Effector memory CD8-positive, alpha-beta T cell (primary cell): Measurements from ENCODE around the gene EVX1.

ENCODE experiments used
- ATAC-seq: fragments of 150-1000 bp; cut with Tn5 transposase; replicated peaks from 2 replicates; pipeline ENCODE4 v1.10.0; 2021; ENCODE audit warnings: mild to moderate bottlenecking, moderate library complexity
- DNase-seq, 3 experiments: peaks; one replicate each; pipeline ENCODE4 v3.0.0; 2021
- H3K27ac Mint-ChIP-seq, 2 donors: one replicate each; pipeline ENCODE4 v1.8.0; 2022; ENCODE audit warnings: mild to moderate bottlenecking in 2 of 2, mixed read lengths in 2 of 2, moderate library complexity in 2 of 2
- H3K27me3 Mint-ChIP-seq, 2 donors: one replicate each; pipeline ENCODE4 v1.8.0; 2022; ENCODE audit warnings: mixed read lengths in 2 of 2
- H3K36me3 Mint-ChIP-seq: one replicate; pipeline ENCODE4 v1.8.0; 2022; ENCODE audit warnings: mild to moderate bottlenecking, moderate library complexity, mixed read lengths; ENCODE audit not compliant: insufficient read depth
- H3K4me1 Mint-ChIP-seq, 2 donors: one replicate each; pipeline ENCODE4 v1.8.0; 2022; ENCODE audit warnings: low read depth in 2 of 2, mixed read lengths in 2 of 2
- H3K4me3 Mint-ChIP-seq, 2 donors: one replicate each; pipeline ENCODE4 v1.8.0; 2022; ENCODE audit warnings: mild to moderate bottlenecking in 2 of 2, mixed read lengths in 2 of 2, moderate library complexity in 2 of 2
- H3K9me3 Mint-ChIP-seq, 2 donors: one replicate each; pipeline ENCODE4 v1.8.0; 2022; ENCODE audit warnings: mixed read lengths in 2 of 2

EVX1 gene

GRCh38 chr7:27245798-27246691 is 3.4 kb downstream of the EVX1 start:
- H3K9me3 Mint-ChIP-seq, result no peaks in the 10 kb centered on the region
- no peak overlapping the region for H3K27ac Mint-ChIP-seq
- DNase-seq (no peak), ATAC-seq (no peak)
- H3K4me1 Mint-ChIP-seq, result peaks cover 13 to 24% of the 10 kb centered on the region in 2 donors
- H3K4me3 Mint-ChIP-seq, result peak overlapping the region; percentile 4 to 50
- H3K27me3 Mint-ChIP-seq, result peaks cover 89 to 100% of the 10 kb centered on the region in 2 donors
- H3K36me3 Mint-ChIP-seq, result peaks cover 8% of the 10 kb centered on the region

DNA sequence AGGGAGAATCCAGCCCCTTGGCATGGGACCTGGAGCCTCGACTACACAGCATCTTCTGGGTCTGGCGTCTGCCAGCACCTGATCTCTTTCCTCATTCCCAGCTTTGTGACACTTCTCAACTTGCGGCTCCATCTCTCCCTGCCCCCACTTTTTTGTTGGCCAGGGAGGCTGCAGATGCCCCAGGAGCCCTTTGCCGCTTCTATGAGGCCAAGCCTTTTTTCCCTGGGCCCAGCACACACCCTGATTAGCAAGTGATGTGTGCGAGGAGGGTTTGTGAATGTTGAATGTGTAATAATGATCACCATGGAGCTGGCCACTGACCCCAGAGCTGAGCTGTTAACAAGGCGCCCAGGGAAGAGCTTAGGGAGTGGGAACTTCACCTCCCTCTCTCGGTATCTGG is 4.4 kb downstream of the EVX1 start:
- no peak overlapping the region for H3K27ac Mint-ChIP-seq
- H3K4me1 Mint-ChIP-seq, result peaks cover 13 to 25% of the 10 kb centered on the region in 2 donors

GRCh38 chr7:27247452-27248426 is 5.1 kb downstream of the EVX1 start:
- H3K36me3 Mint-ChIP-seq, result peaks cover 3% of the 10 kb centered on the region
- ATAC-seq, result no peak
- no peak overlapping the region for H3K4me3 Mint-ChIP-seq
- no peak for DNase-seq
- peaks cover 9 to 25% of the 10 kb centered on the region in 2 donors for H3K4me1 Mint-ChIP-seq
- peaks cover 85 to 100% of the 10 kb centered on the region in 2 donors for H3K27me3 Mint-ChIP-seq
- no peak overlapping the region for H3K27ac Mint-ChIP-seq
- no peaks in the 10 kb centered on the region for H3K9me3 Mint-ChIP-seq

More for the DNA sequence above, 4.4 kb downstream of the EVX1 start:
- peaks cover 85 to 100% of the 10 kb centered on the region in 2 donors for H3K27me3 Mint-ChIP-seq
- H3K36me3 Mint-ChIP-seq, result peaks cover 8% of the 10 kb centered on the region
- no peak for DNase-seq
- no peak overlapping the region for H3K4me3 Mint-ChIP-seq
- ATAC-seq, result no peak
- H3K9me3 Mint-ChIP-seq, result no peaks in the 10 kb centered on the region

GRCh38 chr7:27248427-27248806 is 5.8 kb downstream of the EVX1 start:
- no peak for DNase-seq
- no peak for ATAC-seq
- Mint-ChIP-seq H3K27ac (no peak overlapping the region), H3K9me3 (no peaks in the 10 kb centered on the region), H3K27me3 (peaks cover 89 to 100% of the 10 kb centered on the region in 2 donors), H3K36me3 (no peaks in the 10 kb centered on the region), H3K4me3 (no peak overlapping the region), H3K4me1 (peaks cover 8 to 25% of the 10 kb centered on the region in 2 donors)

- no peaks in the 10 kb centered on the region for H3K9me3 Mint-ChIP-seq
- H3K36me3 Mint-ChIP-seq, result no peaks in the 10 kb centered on the region
- H3K27ac Mint-ChIP-seq, result no peak overlapping the region
- no peak for ATAC-seq
- no peak for DNase-seq
- H3K27me3 Mint-ChIP-seq, result peaks cover 89 to 99% of the 10 kb centered on the region in 2 donors
- peaks cover 5 to 22% of the 10 kb centered on the region in 2 donors for H3K4me1 Mint-ChIP-seq
- no peak overlapping the region for H3K4me3 Mint-ChIP-seq
Measured at GRCh38 chr7:27248911-27249723, 6.5 kb downstream of the EVX1 start.

GRCh38 chr7:27249724-27250556 is 7.3 kb downstream of the EVX1 start:
- Mint-ChIP-seq H3K9me3 (no peaks in the 10 kb centered on the region), H3K27me3 (peaks cover 89 to 99% of the 10 kb centered on the region in 2 donors), H3K4me1 (peaks cover 2 to 18% of the 10 kb centered on the region in 2 donors), H3K4me3 (no peak overlapping the region), H3K36me3 (no peaks in the 10 kb centered on the region), H3K27ac (no peak overlapping the region)
- ATAC-seq (no peak), DNase-seq (no peak)

DNA sequence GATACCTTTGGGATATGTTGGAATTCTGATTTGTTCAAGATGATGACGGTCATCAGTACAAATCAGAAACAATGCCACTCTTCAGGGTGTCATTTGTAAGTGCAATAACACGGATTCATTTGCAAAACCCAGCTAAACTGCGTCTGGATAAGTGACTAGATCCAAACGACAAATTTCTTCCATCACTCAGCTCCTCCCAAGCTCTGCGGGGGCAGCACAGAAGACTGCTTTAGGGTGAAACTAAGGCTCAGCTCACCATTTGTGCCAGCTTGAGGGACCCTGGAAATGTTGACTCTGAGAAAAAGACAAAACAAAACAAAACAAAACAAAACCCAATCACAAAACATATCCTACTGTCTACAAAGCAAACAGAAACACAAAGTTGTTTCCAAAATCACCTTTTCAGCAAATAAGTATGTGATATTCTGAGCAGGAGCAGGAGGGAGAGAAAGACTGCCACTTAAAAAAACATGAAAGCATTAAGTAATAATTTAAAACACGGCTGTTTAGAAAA is 8.0 kb downstream of the EVX1 start:
- no peak for ATAC-seq
- no peak overlapping the region for H3K27ac Mint-ChIP-seq
- H3K4me3 Mint-ChIP-seq, result no peak overlapping the region

GRCh38 chr7:27251136-27251651 is 8.6 kb downstream of the EVX1 start:
- Mint-ChIP-seq H3K4me3 (no peak overlapping the region), H3K27ac (no peak overlapping the region), H3K36me3 (no peaks in the 10 kb centered on the region), H3K9me3 (no peaks in the 10 kb centered on the region), H3K4me1 (peaks cover 0 to 17% of the 10 kb centered on the region in 2 donors), H3K27me3 (peaks cover 87 to 94% of the 10 kb centered on the region in 2 donors)
- ATAC-seq, result no peak
- DNase-seq, result no peak

More for the DNA sequence above, 8.0 kb downstream of the EVX1 start:
- H3K4me1 Mint-ChIP-seq, result peaks cover 0 to 17% of the 10 kb centered on the region in 2 donors
- H3K9me3 Mint-ChIP-seq, result no peaks in the 10 kb centered on the region
- peaks cover 88 to 99% of the 10 kb centered on the region in 2 donors for H3K27me3 Mint-ChIP-seq
- DNase-seq, result no peak
- H3K36me3 Mint-ChIP-seq, result no peaks in the 10 kb centered on the region

DNA sequence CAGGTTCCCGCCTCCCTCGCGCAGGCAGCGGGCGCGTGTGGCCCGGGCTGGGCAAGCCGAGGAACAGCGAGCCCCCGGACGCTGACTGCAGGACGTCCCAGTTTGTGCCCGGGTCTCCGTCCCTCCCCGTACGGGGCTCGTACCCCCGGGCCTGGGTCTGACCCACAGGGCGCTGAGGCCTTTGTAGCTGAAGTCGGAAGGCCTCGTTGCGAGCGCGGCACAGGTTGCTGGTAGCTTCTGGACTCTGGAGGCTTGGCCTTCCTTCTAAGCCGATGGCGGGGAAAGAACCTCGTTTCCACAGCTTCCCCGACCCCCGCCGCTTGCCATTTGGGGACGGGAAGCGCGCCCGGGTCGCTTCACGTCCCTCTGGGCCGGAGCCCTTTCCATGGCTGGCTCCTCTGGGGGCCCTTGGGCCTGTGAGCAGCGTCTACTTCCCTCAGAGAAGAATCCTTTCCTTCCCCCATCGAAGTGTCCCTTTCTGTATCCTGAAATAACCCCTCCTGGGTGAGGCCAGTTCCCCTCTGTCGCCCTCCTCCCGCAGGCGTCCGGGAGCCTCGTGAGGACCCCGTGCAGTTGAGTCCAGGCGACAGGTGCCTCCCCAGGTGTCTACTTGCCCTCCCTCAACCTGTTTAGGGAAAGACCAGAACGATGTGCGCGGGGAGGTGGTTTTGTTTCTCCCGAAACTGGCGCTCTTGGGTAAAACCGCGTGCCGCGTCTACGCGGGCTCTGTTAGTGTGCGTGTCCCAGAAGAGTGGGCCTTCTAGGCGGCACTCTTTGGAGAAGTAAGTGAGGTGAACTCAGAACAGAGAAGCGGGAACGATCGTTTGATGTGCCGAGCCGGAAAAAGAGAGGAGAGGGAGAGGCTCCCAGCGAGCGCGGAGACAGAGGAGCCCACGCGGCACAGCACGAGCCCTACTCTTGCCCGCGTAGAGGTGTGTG is 9.3 kb downstream of the EVX1 start:
- Mint-ChIP-seq H3K4me3 (peak overlapping the region in 1 of 2 donors; percentile 43), H3K4me1 (peaks cover 0 to 17% of the 10 kb centered on the region in 2 donors)

GRCh38 chr7:27254625-27255024 is 12.0 kb downstream of the EVX1 start:
- ATAC-seq, result no peak
- peaks cover 53 to 71% of the 10 kb centered on the region in 2 donors for H3K27me3 Mint-ChIP-seq

More for the DNA sequence above, 9.3 kb downstream of the EVX1 start:
- no peak overlapping the region for H3K27ac Mint-ChIP-seq
- H3K9me3 Mint-ChIP-seq, result no peaks in the 10 kb centered on the region
- H3K36me3 Mint-ChIP-seq, result no peaks in the 10 kb centered on the region
- peaks cover 80 to 86% of the 10 kb centered on the region in 2 donors for H3K27me3 Mint-ChIP-seq
- DNase-seq, result no peak
- no peak for ATAC-seq

DNA sequence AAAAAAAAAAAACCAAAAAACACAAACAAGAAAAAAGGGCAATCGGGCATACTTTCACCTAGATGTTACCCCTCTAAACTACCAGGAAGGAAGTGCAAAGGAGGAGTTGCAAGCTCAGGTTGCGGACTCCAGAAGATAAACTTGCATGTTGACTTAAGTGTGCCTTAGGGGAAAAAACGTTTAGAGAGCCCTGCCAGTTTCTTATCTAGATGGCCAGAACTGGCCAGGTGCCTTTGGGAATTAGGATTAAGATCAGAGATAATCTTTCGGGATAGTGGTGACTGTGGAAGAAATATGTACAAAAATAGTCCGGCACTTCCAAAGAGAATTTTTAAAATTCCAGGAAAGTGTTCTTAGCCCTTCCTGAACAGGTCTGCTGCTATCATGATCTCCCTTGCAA is 17.6 kb downstream of the EVX1 start:
- no peaks in the 10 kb centered on the region for H3K4me1 Mint-ChIP-seq
- DNase-seq, result no peak
- no peak for ATAC-seq
- peaks cover 32 to 53% of the 10 kb centered on the region in 2 donors for H3K27me3 Mint-ChIP-seq
- no peaks in the 10 kb centered on the region for H3K9me3 Mint-ChIP-seq
- H3K27ac Mint-ChIP-seq, result no peak overlapping the region
- no peaks in the 10 kb centered on the region for H3K36me3 Mint-ChIP-seq
- H3K4me3 Mint-ChIP-seq, result no peak overlapping the region

More at GRCh38 chr7:27254625-27255024, 12.0 kb downstream of the EVX1 start:
- no peaks in the 10 kb centered on the region for H3K36me3 Mint-ChIP-seq
- no peaks in the 10 kb centered on the region for H3K9me3 Mint-ChIP-seq
- no peak for DNase-seq
- H3K27ac Mint-ChIP-seq, result no peak overlapping the region
- H3K4me3 Mint-ChIP-seq, result no peak overlapping the region
- peaks cover 0 to 13% of the 10 kb centered on the region in 2 donors for H3K4me1 Mint-ChIP-seq
